Measurements from ENCODE around the gene DNAJC4.

Gene DNAJC4

GRCh38 chr11:64208796-64209562 is 21.4 kb upstream of the DNAJC4 start:
- no peak for DNase-seq

GRCh38 chr11:64209563-64209843 is 20.8 kb upstream of the DNAJC4 start:
- DNase-seq: no peak

- no peak for DNase-seq
Observed at GRCh38 chr11:64210301-64211020, 19.9 kb upstream of the DNAJC4 start.

GRCh38 chr11:64211181-64211872 is 19.0 kb upstream of the DNAJC4 start:
- DNase-seq: no peak

GRCh38 chr11:64216879-64217278 is 13.5 kb upstream of the DNAJC4 start:
- DNase-seq: no peak

GRCh38 chr11:64218628-64219353 is 11.6 kb upstream of the DNAJC4 start:
- DNase-seq: no peak

GRCh38 chr11:64219354-64219684 is 11.0 kb upstream of the DNAJC4 start:
- DNase-seq: no peak

GRCh38 chr11:64219755-64220154 is 10.6 kb upstream of the DNAJC4 start:
- no peak for DNase-seq

- no peak for DNase-seq
Observed at GRCh38 chr11:64220271-64220670, 10.1 kb upstream of the DNAJC4 start.

- no peak for DNase-seq
Observed at GRCh38 chr11:64220798-64221197, 9.6 kb upstream of the DNAJC4 start.

GRCh38 chr11:64222651-64223000 is 7.7 kb upstream of the DNAJC4 start:
- DNase-seq: no peak

- no peak for DNase-seq
Observed at GRCh38 chr11:64223001-64223651, 7.2 kb upstream of the DNAJC4 start.

- DNase-seq: no peak
Observed at GRCh38 chr11:64224151-64224890, 6.0 kb upstream of the DNAJC4 start.

- no peak for DNase-seq
Observed at GRCh38 chr11:64224891-64225607, 5.3 kb upstream of the DNAJC4 start.

- peak; percentile 87 for DNase-seq
Observed at GRCh38 chr11:64225608-64226506, 4.5 kb upstream of the DNAJC4 start, which contains the start of the genes NUDT22 and TRPT1. NUDT22 (plus strand) TSS chr11:64226274; CDS start chr11:64226653, 379 bp downstream. TRPT1 (minus strand) TSS chr11:64226186; CDS start chr11:64225860, 326 bp downstream.

- peak; percentile 52 for DNase-seq
Observed at GRCh38 chr11:64226507-64227051, 3.8 kb upstream of the DNAJC4 start.

GRCh38 chr11:64227405-64227956 is 2.9 kb upstream of the DNAJC4 start:
- no peak for DNase-seq

- DNase-seq: no peak
Observed at GRCh38 chr11:64229090-64229743, 1.1 kb upstream of the DNAJC4 start.

GRCh38 chr11:64229744-64230170 is 591 bp upstream of the DNAJC4 start:
- DNase-seq: no peak
